CD4-positive, alpha-beta T cell (primary cell): ENCODE results near the gene SEC24A. TPM values are rescaled to one million over a fixed set of nuclear protein-coding genes. Genes with fewer than 3 reads are reported as not detected.
"Not testable (repeated sequence)": the region's sequence is repeated elsewhere in the genome, so short reads cannot be mapped to it uniquely, and the experiment has no call there.

ENCODE experiments used
- ATAC-seq: fragments of 200-7000 bp; cut with Tn5 transposase; one replicate; pipeline ENCODE4 v1.10.0; 2022; ENCODE audit warnings: mild to moderate bottlenecking; ENCODE audit not compliant: poor library complexity
- CTCF ChIA-PET: fragments of 350-600 bp; sonication (Branson Sonifier 250); formaldehyde crosslinking; loops from one replicate; lab custom pipeline; 2021; ENCODE audit warnings: antibody characterized with exemption, inconsistent platforms; lab: Charles Lee
- POLR2A ChIA-PET: fragments of 350-600 bp; sonication (Branson Sonifier 250); formaldehyde crosslinking; loops from one replicate; lab custom pipeline; 2021; ENCODE audit warnings: antibody characterized with exemption, inconsistent platforms; lab: Charles Lee
- DNase-seq, 14 experiments: peaks; one replicate each; pipeline ENCODE4 v3.0.0-alpha.2; 2013 to 2020; ENCODE audit warnings: mixed read lengths in 2 of 14
- H3K27ac ChIP-seq, 2 donors: one replicate each; pipeline versions ENCODE4 v1.5.1 to v1.7.0; 2013; ENCODE audit warnings: low read length in 2 of 2, low read depth in 1 of 2, mild to moderate bottlenecking in 1 of 2
- H3K27me3 ChIP-seq, 2 experiments: 1 replicate in 1 of 2; 2 replicates in 1 of 2; pipeline versions ENCODE4 v1.6.1 to v1.7.0; 2013; ENCODE audit warnings: low read length in 2 of 2, control low read depth in 1 of 2, mild to moderate bottlenecking in 1 of 2, moderate library complexity in 1 of 2; ENCODE audit not compliant: insufficient read depth in 2 of 2, control insufficient read depth in 1 of 2
- H3K36me3 ChIP-seq: one replicate; pipeline ENCODE4 v1.6.1; 2013; ENCODE audit warnings: low read length, control low read depth; ENCODE audit not compliant: insufficient read depth
- H3K4me1 ChIP-seq: one replicate; pipeline ENCODE4 v1.6.1; 2013; ENCODE audit warnings: low read length, control low read depth; ENCODE audit not compliant: insufficient read depth
- H3K4me3 ChIP-seq: one replicate; pipeline ENCODE4 v1.5.1; 2013; ENCODE audit warnings: mild to moderate bottlenecking, low read length, moderate library complexity
- H3K9me3 ChIP-seq, 2 experiments: 1 replicate in 1 of 2; 2 replicates in 1 of 2; pipeline versions ENCODE4 v1.6.1 to v1.7.0; 2013; ENCODE audit warnings: low read length in 2 of 2, mild to moderate bottlenecking in 2 of 2, control low read depth in 1 of 2, moderate library complexity in 1 of 2; ENCODE audit not compliant: control insufficient read depth in 1 of 2, insufficient read depth in 1 of 2
- H3K27ac Mint-ChIP-seq: one replicate; pipeline ENCODE4 v1.8.0; 2020; ENCODE audit warnings: mixed read lengths
- H3K27me3 Mint-ChIP-seq: one replicate; pipeline ENCODE4 v1.8.0; 2021; ENCODE audit warnings: mixed read lengths
- H3K36me3 Mint-ChIP-seq: one replicate; pipeline ENCODE4 v1.8.0; 2021; ENCODE audit warnings: low read depth, mixed read lengths
- H3K4me1 Mint-ChIP-seq: one replicate; pipeline ENCODE4 v1.8.0; 2021; ENCODE audit warnings: low read depth, mixed read lengths
- H3K4me3 Mint-ChIP-seq: one replicate; pipeline ENCODE4 v1.8.0; 2020; ENCODE audit warnings: mild to moderate bottlenecking, mixed read lengths
- H3K9me3 Mint-ChIP-seq: one replicate; pipeline ENCODE4 v1.8.0; 2020; ENCODE audit warnings: mixed read lengths
- CTCF ChIP-seq: fragments of 200-600 bp; IDR thresholded peaks from one replicate; pipeline ENCODE4 v1.8.0; 2022; ENCODE audit warnings: antibody characterized with exemption, mild to moderate bottlenecking
- intact Hi-C, 2 experiments: fragments of 100-400 bp; cut with DNase I in 1 of 2; cut with micrococcal nuclease in 1 of 2; formaldehyde crosslinking; loops; one replicate each; pipeline versions ENCODE4 v1.15.1 to v1.9.0; 2023 to 2025; cut with DNase I, micrococcal nuclease
- total RNA-seq, 174 experiments: library from RNA in 2 of 174; stranded (reverse) in 2 of 174; gene quantifications; one replicate each; pipeline ENCODE4 v1.2.3 and lab custom pipeline; 2021 to 2026

The SEC24A gene
- total RNA-seq, 2 experiments from 2014 or later: 11.7 to 12.3 TPM

DNA sequence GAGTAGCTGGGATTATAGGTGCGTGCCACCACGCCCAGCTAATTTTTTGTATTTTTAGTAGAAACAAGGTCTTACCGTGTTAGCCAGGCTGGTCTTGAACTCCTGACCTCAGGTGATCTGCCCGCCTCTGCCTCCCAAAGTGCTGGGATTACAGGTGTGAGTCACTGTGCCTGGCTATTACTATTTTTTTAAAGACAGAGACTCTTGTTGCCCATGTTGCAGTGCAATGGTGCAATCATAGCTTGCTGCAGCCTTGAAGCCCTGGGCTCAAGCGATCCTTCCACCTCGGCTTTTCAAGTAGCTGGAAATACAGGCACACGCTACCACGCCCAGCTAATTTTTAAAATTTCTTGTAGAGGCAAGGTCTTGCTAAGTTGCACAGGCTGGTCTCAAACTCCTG is 41.6 kb downstream of the SEC24A start:
- H3K4me3 ChIP-seq, DNase-seq, ATAC-seq, H3K4me1 ChIP-seq, H3K4me1 Mint-ChIP-seq, H3K27ac ChIP-seq, POLR2A ChIA-PET, CTCF ChIA-PET, H3K27me3 ChIP-seq, H3K27me3 Mint-ChIP-seq, H3K4me3 Mint-ChIP-seq, intact Hi-C loops, H3K9me3 ChIP-seq, H3K9me3 Mint-ChIP-seq, H3K27ac Mint-ChIP-seq: not testable (repeated sequence)
- peaks cover 47% of the 10 kb centered on the region for H3K36me3 ChIP-seq
- H3K36me3 Mint-ChIP-seq: peaks cover 86% of the 10 kb centered on the region

- Mint-ChIP-seq H3K4me1 (no peaks in the 10 kb centered on the region), H3K9me3 (no peaks in the 10 kb centered on the region), H3K4me3 (no peak overlapping the region), H3K36me3 (peaks cover 73% of the 10 kb centered on the region), H3K27me3 (no peaks in the 10 kb centered on the region), H3K27ac (no peak overlapping the region)
- H3K4me3 ChIP-seq: no peak overlapping the region
- intact Hi-C loops: no loop called here
- ATAC-seq: no peak
- DNase-seq: no peak
- H3K27me3 ChIP-seq: no peaks in the 10 kb centered on the region
- CTCF ChIA-PET: interaction anchor here (1.9 kb wide), 1 partner anchor 15 kb away, joined by 4 read pairs; no protein-coding TSS in a partner anchor
- H3K27ac ChIP-seq: no peak overlapping the region
- POLR2A ChIA-PET: no interaction called here
- H3K36me3 ChIP-seq: peaks cover 52% of the 10 kb centered on the region
- H3K4me1 ChIP-seq: no peaks in the 10 kb centered on the region
- no peak for TF ChIP-seq CTCF
- no peaks in the 10 kb centered on the region for H3K9me3 ChIP-seq
Measured at GRCh38 chr5:134692722-134693121, 44.1 kb downstream of the SEC24A start.

DNA sequence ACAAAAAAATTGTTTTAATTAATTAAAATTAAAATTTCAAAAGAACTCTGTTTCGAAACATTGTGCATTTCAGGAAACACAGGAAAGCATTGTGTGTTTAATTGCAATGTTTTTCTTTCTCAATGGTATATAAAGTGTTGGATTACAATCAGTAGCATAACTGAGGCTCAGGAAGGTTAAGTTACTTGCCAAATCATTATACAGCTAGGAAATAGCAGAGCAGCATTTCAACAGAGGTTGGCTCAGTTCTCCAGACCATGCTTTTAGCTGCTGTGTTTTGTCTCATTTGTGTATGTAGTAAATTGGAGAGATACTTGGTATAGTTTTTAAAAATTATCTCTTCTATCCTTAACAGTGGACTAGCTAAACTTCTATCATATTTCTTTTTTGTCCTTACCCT is 59.7 kb downstream of the SEC24A start:
- TF ChIP-seq CTCF: no peak
- Histone ChIP-seq H3K4me1 (no peaks in the 10 kb centered on the region), H3K27ac (no peak overlapping the region), H3K9me3 (no peaks in the 10 kb centered on the region), H3K27me3 (no peaks in the 10 kb centered on the region), H3K36me3 (peaks cover 54% of the 10 kb centered on the region), H3K4me3 (no peak overlapping the region)
- no peak overlapping the region for H3K4me3 Mint-ChIP-seq
- H3K36me3 Mint-ChIP-seq: peaks cover 64% of the 10 kb centered on the region
- intact Hi-C loops: no loop called here
- no peaks in the 10 kb centered on the region for H3K27me3 Mint-ChIP-seq
- H3K9me3 Mint-ChIP-seq: no peaks in the 10 kb centered on the region
- ChIA-PET CTCF (no interaction called here), POLR2A (interaction anchor here (0.9 kb wide), 1 partner anchor 30 kb away, joined by 3 read pairs; the partner anchor contains the start of gene CAMLG)
- DNase-seq: no peak
- no peak for ATAC-seq
- no peaks in the 10 kb centered on the region for H3K4me1 Mint-ChIP-seq
- H3K27ac Mint-ChIP-seq: no peak overlapping the region

GRCh38 chr5:134714120-134714519 is 65.5 kb downstream of the SEC24A start:
- ATAC-seq (no peak), DNase-seq (no peak)
- Histone ChIP-seq H3K9me3 (no peaks in the 10 kb centered on the region), H3K4me3 (no peak overlapping the region), H3K27ac (no peak overlapping the region), H3K27me3 (no peaks in the 10 kb centered on the region), H3K4me1 (no peaks in the 10 kb centered on the region), H3K36me3 (peaks cover 65% of the 10 kb centered on the region)
- H3K27me3 Mint-ChIP-seq: no peaks in the 10 kb centered on the region
- no peak overlapping the region for H3K4me3 Mint-ChIP-seq
- ChIA-PET CTCF (no interaction called here), POLR2A (no interaction called here)
- peaks cover 65% of the 10 kb centered on the region for H3K36me3 Mint-ChIP-seq
- H3K27ac Mint-ChIP-seq: no peak overlapping the region
- H3K9me3 Mint-ChIP-seq: no peaks in the 10 kb centered on the region
- intact Hi-C loops: no loop called here
- no peaks in the 10 kb centered on the region for H3K4me1 Mint-ChIP-seq
- no peak for TF ChIP-seq CTCF
